ENCODE results near the gene SENP3.

Gene SENP3

DNA sequence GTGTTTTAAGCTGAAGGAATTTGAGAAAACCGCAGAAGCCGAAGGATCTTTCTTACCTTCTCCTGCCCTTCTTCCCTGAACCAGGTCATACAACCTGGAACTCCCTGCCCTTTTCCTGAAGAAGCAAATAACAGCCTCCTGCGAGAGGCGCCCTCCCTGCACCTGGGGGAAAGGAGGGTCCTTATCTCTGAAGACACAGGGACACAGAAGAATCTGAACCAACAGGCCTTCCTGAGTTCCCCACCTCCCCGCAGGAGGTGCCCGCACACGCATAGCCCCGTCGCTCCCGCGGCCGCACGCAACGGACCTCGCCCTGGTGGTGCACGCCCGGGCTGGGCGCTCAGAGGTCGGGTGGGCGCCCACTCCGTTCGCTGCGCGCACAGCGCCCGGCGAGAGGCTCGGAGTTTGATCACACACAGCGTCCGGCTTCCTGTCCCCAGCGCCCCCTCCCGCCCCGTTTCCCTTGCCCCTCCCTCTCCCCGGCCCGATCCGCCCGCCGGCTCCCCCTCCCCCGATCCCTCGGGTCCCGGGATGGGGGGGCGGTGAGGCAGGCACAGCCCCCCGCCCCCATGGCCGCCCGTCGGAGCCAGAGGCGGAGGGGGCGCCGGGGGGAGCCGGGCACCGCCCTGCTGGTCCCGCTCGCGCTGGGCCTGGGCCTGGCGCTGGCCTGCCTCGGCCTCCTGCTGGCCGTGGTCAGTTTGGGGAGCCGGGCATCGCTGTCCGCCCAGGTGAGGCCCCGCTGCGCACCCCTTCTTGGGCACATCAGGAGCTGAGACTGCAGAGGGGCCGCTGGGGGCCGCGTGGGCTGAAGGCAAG, 12.9 kb upstream of the SENP3 start, which contains the start of gene TNFSF12:
Gene TNFSF12 (plus strand): TSS at position 474 of the 816 bp plus-strand sequence. CDS start 96 bp downstream, at position 570.
- DNase-seq (ENCODE audit: low read depth in 2 of 2) = peak; percentile 17 to 31
- TF ChIP-seq, protein P1, sequence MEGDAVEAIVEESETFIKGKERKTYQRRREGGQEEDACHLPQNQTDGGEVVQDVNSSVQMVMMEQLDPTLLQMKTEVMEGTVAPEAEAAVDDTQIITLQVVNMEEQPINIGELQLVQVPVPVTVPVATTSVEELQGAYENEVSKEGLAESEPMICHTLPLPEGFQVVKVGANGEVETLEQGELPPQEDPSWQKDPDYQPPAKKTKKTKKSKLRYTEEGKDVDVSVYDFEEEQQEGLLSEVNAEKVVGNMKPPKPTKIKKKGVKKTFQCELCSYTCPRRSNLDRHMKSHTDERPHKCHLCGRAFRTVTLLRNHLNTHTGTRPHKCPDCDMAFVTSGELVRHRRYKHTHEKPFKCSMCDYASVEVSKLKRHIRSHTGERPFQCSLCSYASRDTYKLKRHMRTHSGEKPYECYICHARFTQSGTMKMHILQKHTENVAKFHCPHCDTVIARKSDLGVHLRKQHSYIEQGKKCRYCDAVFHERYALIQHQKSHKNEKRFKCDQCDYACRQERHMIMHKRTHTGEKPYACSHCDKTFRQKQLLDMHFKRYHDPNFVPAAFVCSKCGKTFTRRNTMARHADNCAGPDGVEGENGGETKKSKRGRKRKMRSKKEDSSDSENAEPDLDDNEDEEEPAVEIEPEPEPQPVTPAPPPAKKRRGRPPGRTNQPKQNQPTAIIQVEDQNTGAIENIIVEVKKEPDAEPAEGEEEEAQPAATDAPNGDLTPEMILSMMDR (IDR thresholded peaks at IDR 0.05; ENCODE audit: low read depth, low read length) = peak; percentile 20
- peak within 1 kb of the TSS; percentile 53 to 57 for H3K4me3 ChIP-seq (replicated peaks in 1 of 2; ENCODE audit: low read depth in 2 of 2, low read length in 2 of 2)

DNA sequence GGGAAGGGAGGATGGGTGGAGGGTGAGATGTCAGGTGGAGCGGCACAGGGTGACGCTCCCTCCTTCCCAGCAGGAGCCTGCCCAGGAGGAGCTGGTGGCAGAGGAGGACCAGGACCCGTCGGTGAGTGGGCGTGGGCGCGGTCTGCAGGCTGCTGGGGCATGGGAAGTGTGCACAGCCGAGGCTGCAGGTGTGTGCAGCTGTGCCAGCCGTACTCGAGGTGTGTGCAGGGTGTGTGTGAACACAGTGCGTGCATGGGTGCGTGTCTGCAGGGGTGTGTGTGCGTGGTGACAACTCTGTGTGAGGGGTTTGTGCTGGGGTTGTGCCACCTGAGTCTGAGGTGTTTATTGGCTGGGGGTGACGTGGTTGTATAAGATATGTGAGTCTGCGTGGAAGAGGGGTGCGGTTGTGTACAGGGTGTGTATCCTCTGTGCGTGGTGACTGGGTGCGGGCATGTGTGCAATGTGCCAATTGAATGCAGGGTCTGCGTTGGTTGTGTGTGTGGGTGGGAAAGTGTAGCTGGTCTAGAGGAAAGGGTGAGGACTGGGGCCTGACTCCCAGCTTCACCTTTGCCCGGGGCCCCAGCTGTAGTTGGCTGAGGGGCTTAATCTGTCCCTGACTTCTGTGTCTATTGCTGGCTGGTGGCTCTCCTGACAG, 12.2 kb upstream of the SENP3 start:
- no peak for DNase-seq (ENCODE audit: low read depth in 2 of 2)
- H3K4me3 ChIP-seq (replicated peaks in 1 of 2; ENCODE audit: low read depth in 2 of 2, low read length in 2 of 2) = peak overlapping the region; percentile 45 to 57
- TF ChIP-seq, protein P1 (IDR thresholded peaks at IDR 0.05; ENCODE audit: low read depth, low read length) = no peak

DNA sequence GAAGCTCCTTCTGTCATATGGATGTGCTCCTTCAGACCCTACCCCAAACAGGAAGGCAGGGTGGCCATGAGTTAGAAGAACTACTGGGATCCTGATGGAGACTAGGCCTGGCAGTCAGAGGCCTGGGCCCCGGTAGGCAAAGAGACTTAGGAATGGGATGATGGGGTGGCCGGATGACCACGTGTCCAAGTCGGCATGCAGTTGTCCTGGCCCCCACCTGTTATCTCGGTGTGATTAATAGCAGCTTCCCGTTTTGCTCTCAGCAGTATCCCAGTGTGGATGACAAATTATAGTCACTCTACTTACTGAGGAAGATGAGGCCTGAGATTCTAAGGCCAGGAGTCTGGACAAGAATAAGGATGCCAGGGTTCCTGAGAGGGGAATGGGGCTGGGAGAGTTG, 11.4 kb upstream of the SENP3 start:
- TF ChIP-seq, protein P1 (IDR thresholded peaks at IDR 0.05; ENCODE audit: low read depth, low read length) = no peak
- no peak overlapping the region for H3K4me3 ChIP-seq (replicated peaks in 1 of 2; ENCODE audit: low read depth in 2 of 2, low read length in 2 of 2)

DNA sequence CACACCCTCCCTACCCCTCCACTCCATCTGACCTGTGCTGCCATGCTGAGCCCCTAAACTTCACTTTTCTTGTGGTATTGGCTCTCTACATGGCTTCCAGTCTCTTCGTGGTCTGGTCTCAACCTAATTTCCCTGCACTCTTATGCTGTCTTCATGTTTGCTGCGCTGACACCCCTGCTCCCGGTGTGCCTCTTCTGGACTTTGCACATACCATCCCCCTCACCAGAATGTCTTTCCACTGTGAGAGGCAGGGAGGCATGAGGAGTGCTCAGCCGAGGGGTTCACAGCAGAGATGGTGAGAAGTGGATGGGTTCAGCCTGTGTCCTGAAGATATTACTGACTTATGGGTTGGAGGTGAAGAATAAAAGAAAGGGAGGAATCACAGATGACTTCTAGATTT, 10.3 kb upstream of the SENP3 start:
- no peak for DNase-seq (ENCODE audit: low read depth in 2 of 2)
- H3K4me3 ChIP-seq (replicated peaks in 1 of 2; ENCODE audit: low read depth in 2 of 2, low read length in 2 of 2) = no peak overlapping the region
- TF ChIP-seq, protein P1 (IDR thresholded peaks at IDR 0.05; ENCODE audit: low read depth, low read length) = no peak

More for the DNA sequence above, 11.4 kb upstream of the SENP3 start:
- no peak for DNase-seq (ENCODE audit: low read depth in 2 of 2)

DNA sequence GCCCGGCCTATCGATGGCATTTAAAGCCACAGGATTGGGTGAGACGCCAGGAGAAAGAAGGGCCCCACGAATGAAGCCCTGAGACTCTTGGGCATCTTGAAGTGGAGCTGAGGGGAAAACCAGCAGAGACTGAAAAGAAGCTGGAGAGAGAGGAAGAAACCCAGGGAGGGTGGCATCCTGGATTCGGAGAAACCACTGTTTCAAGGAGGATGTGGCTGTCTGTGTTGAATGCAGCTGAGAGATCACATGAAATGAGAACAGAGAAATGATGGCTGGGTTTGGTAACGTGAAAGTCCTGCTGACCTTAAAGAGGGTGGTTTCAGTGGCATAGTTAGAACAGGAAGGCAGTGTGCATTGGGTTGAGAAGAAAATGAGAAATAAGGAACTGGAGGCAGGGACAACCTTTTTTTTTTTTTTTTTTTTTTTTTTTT, 9.1 kb upstream of the SENP3 start:
- no peak for DNase-seq (ENCODE audit: low read depth in 2 of 2)
- no peak overlapping the region for H3K4me3 ChIP-seq (replicated peaks in 1 of 2; ENCODE audit: low read depth in 2 of 2, low read length in 2 of 2)
- TF ChIP-seq, protein P1 (IDR thresholded peaks at IDR 0.05; ENCODE audit: low read depth, low read length) = no peak

DNA sequence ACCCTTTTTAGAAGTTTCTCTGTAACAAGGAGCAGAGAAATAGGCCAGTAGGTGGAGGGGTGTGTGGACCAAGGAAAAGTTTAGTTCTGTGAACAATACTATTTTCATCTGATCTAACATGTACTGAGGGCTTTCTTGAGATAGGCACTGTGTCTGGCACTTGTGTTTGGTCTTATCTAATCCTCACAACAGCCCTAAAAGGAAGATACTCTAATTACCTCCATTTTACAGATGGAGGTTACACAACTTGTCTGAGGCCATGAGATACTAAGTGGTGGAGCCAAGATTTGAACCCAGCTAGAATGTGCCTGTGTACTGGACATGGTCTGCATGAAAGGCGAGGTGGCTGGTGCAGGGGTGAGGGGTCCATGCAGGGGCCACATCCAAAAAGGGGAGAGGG, 8.4 kb upstream of the SENP3 start:
- no peak overlapping the region for H3K4me3 ChIP-seq (replicated peaks in 1 of 2; ENCODE audit: low read depth in 2 of 2, low read length in 2 of 2)
- TF ChIP-seq, protein P1 (IDR thresholded peaks at IDR 0.05; ENCODE audit: low read depth, low read length) = no peak
- DNase-seq (ENCODE audit: low read depth in 2 of 2) = no peak
